ENCODE data around the gene PDCD2L.

The PDCD2L gene

GRCh38 chr19:34416021-34416545, 11.9 kb downstream of the PDCD2L start:
- no peaks in the 10 kb centered on the region for H3K9me3 ChIP-seq (ENCODE audit: control insufficient read depth, low read length)
- H3K4me1 ChIP-seq = no peaks in the 10 kb centered on the region
- no peak overlapping the region for H2AFZ ChIP-seq
- H3K27me3 ChIP-seq (ENCODE audit: control insufficient read depth, insufficient read depth, low read length) = no peaks in the 10 kb centered on the region
- H3K36me3 ChIP-seq (ENCODE audit: control insufficient read depth, insufficient read depth, low read length) = no peaks in the 10 kb centered on the region
- H3K4me2 ChIP-seq (ENCODE audit: low read length) = no peak overlapping the region
- H3K4me3 ChIP-seq (ENCODE audit: low read depth, low read length) = no peak overlapping the region
- no peaks in the 10 kb centered on the region for H3K79me2 ChIP-seq
- no peak overlapping the region for H3K27ac ChIP-seq
- no peak overlapping the region for H3K9ac ChIP-seq
- TF ChIP-seq, protein P1, sequence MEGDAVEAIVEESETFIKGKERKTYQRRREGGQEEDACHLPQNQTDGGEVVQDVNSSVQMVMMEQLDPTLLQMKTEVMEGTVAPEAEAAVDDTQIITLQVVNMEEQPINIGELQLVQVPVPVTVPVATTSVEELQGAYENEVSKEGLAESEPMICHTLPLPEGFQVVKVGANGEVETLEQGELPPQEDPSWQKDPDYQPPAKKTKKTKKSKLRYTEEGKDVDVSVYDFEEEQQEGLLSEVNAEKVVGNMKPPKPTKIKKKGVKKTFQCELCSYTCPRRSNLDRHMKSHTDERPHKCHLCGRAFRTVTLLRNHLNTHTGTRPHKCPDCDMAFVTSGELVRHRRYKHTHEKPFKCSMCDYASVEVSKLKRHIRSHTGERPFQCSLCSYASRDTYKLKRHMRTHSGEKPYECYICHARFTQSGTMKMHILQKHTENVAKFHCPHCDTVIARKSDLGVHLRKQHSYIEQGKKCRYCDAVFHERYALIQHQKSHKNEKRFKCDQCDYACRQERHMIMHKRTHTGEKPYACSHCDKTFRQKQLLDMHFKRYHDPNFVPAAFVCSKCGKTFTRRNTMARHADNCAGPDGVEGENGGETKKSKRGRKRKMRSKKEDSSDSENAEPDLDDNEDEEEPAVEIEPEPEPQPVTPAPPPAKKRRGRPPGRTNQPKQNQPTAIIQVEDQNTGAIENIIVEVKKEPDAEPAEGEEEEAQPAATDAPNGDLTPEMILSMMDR (IDR thresholded peaks at IDR 0.05) = no peak

DNA sequence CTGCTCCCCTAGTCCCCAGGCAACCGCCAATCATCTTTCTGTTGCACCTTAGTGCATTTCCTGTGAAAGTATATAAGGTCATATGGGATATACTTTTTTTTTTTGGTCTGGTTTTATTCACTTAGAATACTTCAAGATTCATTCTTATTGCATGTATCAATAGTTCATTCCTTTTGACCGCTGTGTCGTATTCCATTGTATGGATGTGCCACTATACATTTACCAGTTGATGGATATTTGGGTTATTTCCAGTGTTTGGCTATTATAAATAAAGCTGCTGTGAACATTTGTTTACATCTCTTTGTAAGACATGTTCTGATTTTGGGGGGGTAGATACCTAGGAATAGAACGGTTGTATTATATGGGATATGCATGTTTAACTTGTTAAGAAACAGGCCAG, 14.1 kb downstream of the PDCD2L start:
- no peak overlapping the region for H3K4me3 ChIP-seq (ENCODE audit: low read depth, low read length)

DNA sequence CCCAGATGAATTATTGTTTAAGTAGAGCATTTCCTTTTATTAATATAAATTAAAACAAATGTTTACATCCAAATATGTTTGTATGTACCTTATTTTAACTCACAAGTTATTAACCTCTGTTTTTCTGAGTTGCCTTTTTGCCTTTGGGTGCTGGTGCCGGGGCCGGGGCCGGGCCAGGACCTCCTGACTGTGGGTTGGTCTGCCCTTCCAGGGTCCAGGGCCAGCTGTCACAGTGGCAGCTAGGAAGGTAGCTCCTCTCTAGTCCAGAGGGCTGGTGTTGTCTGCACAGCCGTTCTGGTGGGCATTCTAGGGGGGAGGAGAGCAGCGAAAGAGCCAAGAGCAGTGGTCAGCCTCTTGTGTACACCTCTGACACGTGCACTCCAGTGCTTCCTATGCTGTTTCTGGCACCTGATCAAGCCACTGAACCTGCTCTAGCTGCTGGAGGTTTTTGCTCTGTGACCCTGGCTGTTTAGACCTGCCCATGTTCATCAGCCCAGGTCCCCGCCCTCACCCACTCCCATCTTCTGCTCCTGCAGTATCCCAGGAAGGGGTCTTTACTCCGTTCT, 22.0 kb downstream of the PDCD2L start:
- Histone ChIP-seq H3K4me1 (peaks cover 5% of the 10 kb centered on the region), H3K36me3 (ENCODE audit: control insufficient read depth, insufficient read depth, low read length) (no peaks in the 10 kb centered on the region), H3K9ac (no peak overlapping the region), H3K4me3 (ENCODE audit: low read depth, low read length) (no peak overlapping the region), H3K27ac (no peak overlapping the region), H2AFZ (no peak overlapping the region), H3K27me3 (ENCODE audit: control insufficient read depth, insufficient read depth, low read length) (no peaks in the 10 kb centered on the region), H3K9me3 (ENCODE audit: control insufficient read depth, low read length) (no peaks in the 10 kb centered on the region), H3K79me2 (peaks cover 28% of the 10 kb centered on the region), H3K4me2 (ENCODE audit: low read length) (no peak overlapping the region)
- TF ChIP-seq, protein P1 (IDR thresholded peaks at IDR 0.05) = no peak

More for the DNA sequence above, 14.1 kb downstream of the PDCD2L start:
- H3K27ac ChIP-seq = no peak overlapping the region
- no peaks in the 10 kb centered on the region for H3K27me3 ChIP-seq (ENCODE audit: control insufficient read depth, insufficient read depth, low read length)
- no peak overlapping the region for H3K4me2 ChIP-seq (ENCODE audit: low read length)
- no peaks in the 10 kb centered on the region for H3K4me1 ChIP-seq
- TF ChIP-seq, protein P1 (IDR thresholded peaks at IDR 0.05) = no peak
- H3K36me3 ChIP-seq (ENCODE audit: control insufficient read depth, insufficient read depth, low read length) = no peaks in the 10 kb centered on the region
- H3K79me2 ChIP-seq = no peaks in the 10 kb centered on the region
- H3K9me3 ChIP-seq (ENCODE audit: control insufficient read depth, low read length) = no peaks in the 10 kb centered on the region
- no peak overlapping the region for H3K9ac ChIP-seq
- no peak overlapping the region for H2AFZ ChIP-seq

DNA sequence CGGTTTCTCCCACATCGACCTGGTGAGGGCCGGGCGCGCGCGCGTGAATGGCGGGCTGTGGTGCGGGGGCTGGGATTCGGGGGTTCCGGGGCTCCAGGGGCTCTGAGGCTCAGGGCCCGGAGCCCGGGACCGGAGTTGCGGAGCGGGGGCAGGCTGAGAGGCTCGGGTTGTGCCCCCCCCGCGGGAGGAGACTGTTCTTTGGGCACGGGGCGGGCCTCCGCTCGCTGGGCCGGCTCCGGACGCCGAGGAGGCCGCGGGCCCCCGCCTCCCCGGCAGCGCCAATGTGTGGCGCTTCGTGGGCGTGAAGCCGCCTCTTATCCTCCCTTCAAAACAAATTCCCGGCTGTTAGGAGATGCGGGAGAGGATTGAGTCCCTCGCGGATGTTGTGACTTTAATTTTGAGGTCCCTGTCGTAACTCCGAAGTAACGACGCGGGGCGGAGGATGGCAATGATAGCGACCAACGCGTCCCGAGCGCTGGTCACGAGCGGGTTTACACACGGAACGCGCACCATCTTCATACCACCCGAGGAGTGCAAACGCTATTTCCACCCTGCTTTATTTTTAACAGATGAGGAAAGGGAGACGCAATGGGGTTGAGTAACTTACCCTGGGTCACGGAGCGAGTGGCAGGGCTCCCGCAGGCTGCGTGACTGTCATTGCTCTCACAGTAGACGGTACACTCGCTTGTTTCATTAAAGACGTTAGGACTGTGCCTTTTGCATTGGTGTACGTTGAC, 24.5 kb downstream of the PDCD2L start:
- peak overlapping the region; percentile 82 for H3K27ac ChIP-seq
- H3K4me3 ChIP-seq (ENCODE audit: low read depth, low read length) = peak overlapping the region; percentile 92
- no peaks in the 10 kb centered on the region for H3K36me3 ChIP-seq (ENCODE audit: control insufficient read depth, insufficient read depth, low read length)
- TF ChIP-seq, protein P1 (IDR thresholded peaks at IDR 0.05) = no peak
- H2AFZ ChIP-seq = peak overlapping the region; percentile 97
- H3K79me2 ChIP-seq = peaks cover 41% of the 10 kb centered on the region
- H3K27me3 ChIP-seq (ENCODE audit: control insufficient read depth, insufficient read depth, low read length) = no peaks in the 10 kb centered on the region
- peak overlapping the region; percentile 81 for H3K9ac ChIP-seq
- H3K9me3 ChIP-seq (ENCODE audit: control insufficient read depth, low read length) = no peaks in the 10 kb centered on the region
- H3K4me1 ChIP-seq = peaks cover 5% of the 10 kb centered on the region
- H3K4me2 ChIP-seq (ENCODE audit: low read length) = peak overlapping the region; percentile 100

Measured in parathyroid adenoma (tissue), 2 donors.